Activated T-cell treated with anti-CD3 and anti-CD28 coated beads, Interleukin-2, amount 50 U/mL, for 4 hours (primary cell): Measurements from ENCODE around the gene PDE3A. TPM values are rescaled to one million over a fixed set of nuclear protein-coding genes. Genes with fewer than 3 reads are reported as not detected.
"Not testable (repeated sequence)": the region's sequence is repeated elsewhere in the genome, so short reads cannot be mapped to it uniquely, and the experiment has no call there.

Experiments used
- ATAC-seq, 2 donors: fragments of 200-7000 bp; cut with Tn5 transposase; one replicate each; pipeline ENCODE4 v1.10.0; 2021
- DNase-seq: peaks from one replicate; pipeline ENCODE4 v3.0.0-alpha.2; 2020
- H3K27me3 Mint-ChIP-seq: one replicate; pipeline ENCODE4 v1.8.0; 2021; ENCODE audit warnings: low read depth, mixed read lengths
- H3K36me3 Mint-ChIP-seq: one replicate; pipeline ENCODE4 v1.8.0; 2022; ENCODE audit warnings: mixed read lengths; ENCODE audit not compliant: insufficient read depth
- H3K4me1 Mint-ChIP-seq: one replicate; pipeline ENCODE4 v1.8.0; 2021; ENCODE audit warnings: low read depth, mixed read lengths
- H3K4me3 Mint-ChIP-seq: one replicate; pipeline ENCODE4 v1.8.0; 2021; ENCODE audit warnings: mild to moderate bottlenecking, moderate library complexity, mixed read lengths
- H3K9me3 Mint-ChIP-seq: one replicate; pipeline ENCODE4 v1.8.0; 2021; ENCODE audit warnings: mixed read lengths
- total RNA-seq, 3 donors: library from RNA; stranded (reverse); gene quantifications; one replicate each; pipeline ENCODE4 v1.2.1, GENCODE V29; 2021

PDE3A gene
- total RNA-seq, 3 donors from 2014 or later: 0.08 TPM; not detected in 1

- Mint-ChIP-seq H3K27me3 (no peaks in the 10 kb centered on the region), H3K4me1 (no peaks in the 10 kb centered on the region), H3K4me3 (no peak overlapping the region), H3K9me3 (no peaks in the 10 kb centered on the region), H3K36me3 (no peaks in the 10 kb centered on the region)
- ATAC-seq (no peak), DNase-seq (no peak)
These were observed 233.4 kb downstream of the PDE3A start for GRCh38 chr12:20601668-20602280.

GRCh38 chr12:20602641-20603391 lies 234.5 kb downstream of the PDE3A start:
- H3K27me3 Mint-ChIP-seq: no peaks in the 10 kb centered on the region
- no peaks in the 10 kb centered on the region for H3K9me3 Mint-ChIP-seq
- H3K4me3 Mint-ChIP-seq: no peak overlapping the region
- H3K36me3 Mint-ChIP-seq: no peaks in the 10 kb centered on the region
- no peaks in the 10 kb centered on the region for H3K4me1 Mint-ChIP-seq
- ATAC-seq (no peak), DNase-seq (no peak)

GRCh38 chr12:20604408-20605067 lies 236.2 kb downstream of the PDE3A start:
- H3K4me1 Mint-ChIP-seq: no peaks in the 10 kb centered on the region
- no peaks in the 10 kb centered on the region for H3K36me3 Mint-ChIP-seq
- ATAC-seq: no peak

GRCh38 chr12:20615020-20615419 lies 246.7 kb downstream of the PDE3A start:
- not testable (repeated sequence) for H3K4me3 Mint-ChIP-seq, DNase-seq, H3K27me3 Mint-ChIP-seq, H3K9me3 Mint-ChIP-seq, ATAC-seq, H3K36me3 Mint-ChIP-seq, H3K4me1 Mint-ChIP-seq

More at GRCh38 chr12:20604408-20605067, 236.2 kb downstream of the PDE3A start:
- no peaks in the 10 kb centered on the region for H3K27me3 Mint-ChIP-seq
- DNase-seq: no peak
- no peaks in the 10 kb centered on the region for H3K9me3 Mint-ChIP-seq
- no peak overlapping the region for H3K4me3 Mint-ChIP-seq

GRCh38 chr12:20616093-20616492 lies 247.8 kb downstream of the PDE3A start:
- DNase-seq (no peak), ATAC-seq (no peak)
- Mint-ChIP-seq H3K9me3 (no peaks in the 10 kb centered on the region), H3K4me3 (no peak overlapping the region), H3K36me3 (no peaks in the 10 kb centered on the region), H3K27me3 (no peaks in the 10 kb centered on the region), H3K4me1 (no peaks in the 10 kb centered on the region)

DNA sequence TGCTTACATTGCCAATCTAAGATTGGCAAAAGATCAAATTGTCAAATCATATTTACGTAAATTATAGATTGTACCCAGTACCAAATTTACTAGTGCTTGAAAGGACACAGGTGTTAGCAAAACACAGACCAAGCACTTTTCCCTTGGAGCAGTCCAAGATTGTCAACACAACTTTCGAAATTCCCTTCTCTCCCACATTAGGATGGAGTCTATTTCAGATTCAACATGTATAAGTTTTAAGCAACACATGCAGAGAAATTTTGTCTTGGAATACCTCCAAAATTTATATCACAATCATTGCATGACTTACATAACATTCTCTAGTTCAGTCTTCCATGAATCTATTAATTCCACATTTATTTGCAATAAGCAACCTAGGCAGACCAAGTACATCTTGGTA lies 251.9 kb downstream of the PDE3A start:
- Mint-ChIP-seq H3K4me3 (no peak overlapping the region), H3K9me3 (no peaks in the 10 kb centered on the region), H3K27me3 (no peaks in the 10 kb centered on the region), H3K4me1 (no peaks in the 10 kb centered on the region), H3K36me3 (no peaks in the 10 kb centered on the region)
- DNase-seq: no peak
- ATAC-seq: no peak

GRCh38 chr12:20624718-20625117 lies 256.4 kb downstream of the PDE3A start:
- Mint-ChIP-seq H3K27me3 (no peaks in the 10 kb centered on the region), H3K4me3 (no peak overlapping the region), H3K9me3 (no peaks in the 10 kb centered on the region), H3K36me3 (no peaks in the 10 kb centered on the region), H3K4me1 (no peaks in the 10 kb centered on the region)
- ATAC-seq (no peak), DNase-seq (no peak)

- DNase-seq: no peak
- ATAC-seq: no peak
- Mint-ChIP-seq H3K27me3 (no peaks in the 10 kb centered on the region), H3K36me3 (no peaks in the 10 kb centered on the region), H3K4me3 (no peak overlapping the region), H3K9me3 (no peaks in the 10 kb centered on the region), H3K4me1 (no peaks in the 10 kb centered on the region)
These were observed 257.2 kb downstream of the PDE3A start for GRCh38 chr12:20625531-20625930.

- Mint-ChIP-seq H3K27me3 (no peaks in the 10 kb centered on the region), H3K36me3 (no peaks in the 10 kb centered on the region)
These were observed 258.8 kb downstream of the PDE3A start for GRCh38 chr12:20627001-20627588.

GRCh38 chr12:20628226-20628787 lies 260.0 kb downstream of the PDE3A start:
- H3K4me1 Mint-ChIP-seq: no peaks in the 10 kb centered on the region
- H3K4me3 Mint-ChIP-seq: no peak overlapping the region
- DNase-seq: no peak
- ATAC-seq: no peak
- no peaks in the 10 kb centered on the region for H3K9me3 Mint-ChIP-seq
- H3K27me3 Mint-ChIP-seq: no peaks in the 10 kb centered on the region
- H3K36me3 Mint-ChIP-seq: no peaks in the 10 kb centered on the region

More at GRCh38 chr12:20627001-20627588, 258.8 kb downstream of the PDE3A start:
- ATAC-seq: no peak
- H3K4me3 Mint-ChIP-seq: no peak overlapping the region
- no peak for DNase-seq
- H3K4me1 Mint-ChIP-seq: no peaks in the 10 kb centered on the region
- H3K9me3 Mint-ChIP-seq: no peaks in the 10 kb centered on the region

- no peak for DNase-seq
- Mint-ChIP-seq H3K4me3 (no peak overlapping the region), H3K36me3 (no peaks in the 10 kb centered on the region), H3K9me3 (no peaks in the 10 kb centered on the region), H3K4me1 (no peaks in the 10 kb centered on the region), H3K27me3 (no peaks in the 10 kb centered on the region)
- no peak for ATAC-seq
These were observed 260.7 kb downstream of the PDE3A start for GRCh38 chr12:20628999-20629398.

- H3K4me1 Mint-ChIP-seq: no peaks in the 10 kb centered on the region
- no peak overlapping the region for H3K4me3 Mint-ChIP-seq
- DNase-seq (no peak), ATAC-seq (no peak)
- no peaks in the 10 kb centered on the region for H3K9me3 Mint-ChIP-seq
- no peaks in the 10 kb centered on the region for H3K36me3 Mint-ChIP-seq
- H3K27me3 Mint-ChIP-seq: no peaks in the 10 kb centered on the region
These were observed 261.2 kb downstream of the PDE3A start for GRCh38 chr12:20629414-20630156.

GRCh38 chr12:20631711-20632110 lies 263.4 kb downstream of the PDE3A start:
- DNase-seq (no peak), ATAC-seq (no peak)
- Mint-ChIP-seq H3K4me3 (no peak overlapping the region), H3K27me3 (no peaks in the 10 kb centered on the region), H3K9me3 (no peaks in the 10 kb centered on the region), H3K4me1 (no peaks in the 10 kb centered on the region), H3K36me3 (no peaks in the 10 kb centered on the region)

DNA sequence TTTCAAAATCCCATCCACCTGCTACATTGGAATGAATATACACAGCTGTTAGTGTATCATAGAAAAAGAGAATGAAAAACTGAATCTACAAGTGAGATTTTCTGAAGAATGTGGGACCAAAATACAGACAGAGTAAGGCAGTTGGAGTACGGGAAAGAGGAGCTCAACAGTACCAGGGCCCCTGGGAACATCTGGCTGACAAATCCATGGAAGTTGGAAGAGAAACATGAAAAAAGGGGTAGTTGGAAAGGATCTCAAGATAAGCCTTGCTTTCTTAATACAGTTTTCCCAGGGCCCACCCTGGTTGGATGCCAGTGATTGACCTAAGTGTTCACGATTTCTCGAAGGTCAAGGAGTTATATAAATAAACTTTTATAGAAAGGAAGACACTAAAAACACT lies 272.8 kb downstream of the PDE3A start:
- DNase-seq (no peak), ATAC-seq (no peak)
- H3K4me1 Mint-ChIP-seq: no peaks in the 10 kb centered on the region
- no peaks in the 10 kb centered on the region for H3K27me3 Mint-ChIP-seq
- no peaks in the 10 kb centered on the region for H3K9me3 Mint-ChIP-seq
- no peak overlapping the region for H3K4me3 Mint-ChIP-seq
- H3K36me3 Mint-ChIP-seq: no peaks in the 10 kb centered on the region
